ENCODE measurements around the gene APP. TPM values are rescaled to one million over a fixed set of nuclear protein-coding genes. Genes with fewer than 3 reads are reported as not detected.

The APP gene
- polyA plus RNA-seq, 2 donors: 28.6 to 81.7 TPM

- no peaks in the 10 kb centered on the region for H3K27me3 ChIP-seq (ENCODE audit: control insufficient read depth in 1 of 2, insufficient read depth in 2 of 2, low read length in 2 of 2)
- no peak overlapping the region for H3K4me3 ChIP-seq (ENCODE audit: low read depth in 1 of 2, low read length in 2 of 2)
- 38 to 51% methylated on average over 4 of the region's 4 CpGs for WGBS, 2 donors
- peak overlapping the region in 1 of 2 donors; percentile 7 for H3K27ac ChIP-seq (ENCODE audit: low read depth in 2 of 2, low read length in 1 of 2)
- no peaks in the 10 kb centered on the region for H3K4me1 ChIP-seq (ENCODE audit: control insufficient read depth in 2 of 2, insufficient read depth in 2 of 2, low read length in 1 of 2)
- no peaks in the 10 kb centered on the region for H3K36me3 ChIP-seq (ENCODE audit: control insufficient read depth in 2 of 2, insufficient read depth in 2 of 2, low read length in 1 of 2)
- H3K9me3 ChIP-seq (ENCODE audit: control insufficient read depth in 2 of 2, insufficient read depth in 1 of 2, low read depth in 1 of 2, low read length in 1 of 2): no peaks in the 10 kb centered on the region
Measured at GRCh38 chr21:26147535-26147934, 23.0 kb downstream of the APP start.

GRCh38 chr21:26146681-26147080 lies 23.9 kb downstream of the APP start:
- H3K4me3 ChIP-seq (ENCODE audit: low read depth in 1 of 2, low read length in 2 of 2): no peak overlapping the region
- H3K4me1 ChIP-seq (ENCODE audit: control insufficient read depth in 2 of 2, insufficient read depth in 2 of 2, low read length in 1 of 2): no peaks in the 10 kb centered on the region
- 94 to 97% methylated on average over 1 of the region's 1 CpG for WGBS, 2 donors
- no peak overlapping the region for H3K27ac ChIP-seq (ENCODE audit: low read depth in 2 of 2, low read length in 1 of 2)
- no peaks in the 10 kb centered on the region for H3K9me3 ChIP-seq (ENCODE audit: control insufficient read depth in 2 of 2, insufficient read depth in 1 of 2, low read depth in 1 of 2, low read length in 1 of 2)
- no peaks in the 10 kb centered on the region for H3K36me3 ChIP-seq (ENCODE audit: control insufficient read depth in 2 of 2, insufficient read depth in 2 of 2, low read length in 1 of 2)
- no peaks in the 10 kb centered on the region for H3K27me3 ChIP-seq (ENCODE audit: control insufficient read depth in 1 of 2, insufficient read depth in 2 of 2, low read length in 2 of 2)

- 86 to 90% methylated on average over 4 of the region's 4 CpGs for WGBS, 2 donors
- no peak overlapping the region for H3K4me3 ChIP-seq (ENCODE audit: low read depth in 1 of 2, low read length in 2 of 2)
- no peak overlapping the region for H3K27ac ChIP-seq (ENCODE audit: low read depth in 2 of 2, low read length in 1 of 2)
- peaks cover 0 to 2% of the 10 kb centered on the region in 2 donors for H3K4me1 ChIP-seq (ENCODE audit: control insufficient read depth in 2 of 2, insufficient read depth in 2 of 2, low read length in 1 of 2)
- no peaks in the 10 kb centered on the region for H3K27me3 ChIP-seq (ENCODE audit: control insufficient read depth in 1 of 2, insufficient read depth in 2 of 2, low read length in 2 of 2)
- no peaks in the 10 kb centered on the region for H3K36me3 ChIP-seq (ENCODE audit: control insufficient read depth in 2 of 2, insufficient read depth in 2 of 2, low read length in 1 of 2)
- no peaks in the 10 kb centered on the region for H3K9me3 ChIP-seq (ENCODE audit: control insufficient read depth in 2 of 2, insufficient read depth in 1 of 2, low read depth in 1 of 2, low read length in 1 of 2)
Measured at GRCh38 chr21:26144031-26144430, 26.5 kb downstream of the APP start.

GRCh38 chr21:26142363-26142762 lies 28.2 kb downstream of the APP start:
- 98% methylated on average over 5 of the region's 5 CpGs for WGBS, 2 donors
- H3K4me3 ChIP-seq (ENCODE audit: low read depth in 1 of 2, low read length in 2 of 2): no peak overlapping the region
- H3K9me3 ChIP-seq (ENCODE audit: control insufficient read depth in 2 of 2, insufficient read depth in 1 of 2, low read depth in 1 of 2, low read length in 1 of 2): no peaks in the 10 kb centered on the region
- no peaks in the 10 kb centered on the region for H3K36me3 ChIP-seq (ENCODE audit: control insufficient read depth in 2 of 2, insufficient read depth in 2 of 2, low read length in 1 of 2)
- H3K27ac ChIP-seq (ENCODE audit: low read depth in 2 of 2, low read length in 1 of 2): no peak overlapping the region
- H3K27me3 ChIP-seq (ENCODE audit: control insufficient read depth in 1 of 2, insufficient read depth in 2 of 2, low read length in 2 of 2): no peaks in the 10 kb centered on the region
- H3K4me1 ChIP-seq (ENCODE audit: control insufficient read depth in 2 of 2, insufficient read depth in 2 of 2, low read length in 1 of 2): peaks cover 0 to 2% of the 10 kb centered on the region in 2 donors

GRCh38 chr21:26140926-26141325 lies 29.6 kb downstream of the APP start:
- H3K9me3 ChIP-seq (ENCODE audit: control insufficient read depth in 2 of 2, insufficient read depth in 1 of 2, low read depth in 1 of 2, low read length in 1 of 2): no peaks in the 10 kb centered on the region
- peaks cover 2 to 4% of the 10 kb centered on the region in 2 donors for H3K4me1 ChIP-seq (ENCODE audit: control insufficient read depth in 2 of 2, insufficient read depth in 2 of 2, low read length in 1 of 2)
- H3K27ac ChIP-seq (ENCODE audit: low read depth in 2 of 2, low read length in 1 of 2): no peak overlapping the region
- H3K27me3 ChIP-seq (ENCODE audit: control insufficient read depth in 1 of 2, insufficient read depth in 2 of 2, low read length in 2 of 2): no peaks in the 10 kb centered on the region
- WGBS, 2 donors: 70 to 71% methylated on average over 3 of the region's 3 CpGs
- no peaks in the 10 kb centered on the region for H3K36me3 ChIP-seq (ENCODE audit: control insufficient read depth in 2 of 2, insufficient read depth in 2 of 2, low read length in 1 of 2)
- no peak overlapping the region for H3K4me3 ChIP-seq (ENCODE audit: low read depth in 1 of 2, low read length in 2 of 2)

- 53 to 60% methylated on average over 6 of the region's 6 CpGs for WGBS, 2 donors
- H3K36me3 ChIP-seq (ENCODE audit: control insufficient read depth in 2 of 2, insufficient read depth in 2 of 2, low read length in 1 of 2): no peaks in the 10 kb centered on the region
- H3K9me3 ChIP-seq (ENCODE audit: control insufficient read depth in 2 of 2, insufficient read depth in 1 of 2, low read depth in 1 of 2, low read length in 1 of 2): no peaks in the 10 kb centered on the region
- peaks cover 2 to 4% of the 10 kb centered on the region in 2 donors for H3K4me1 ChIP-seq (ENCODE audit: control insufficient read depth in 2 of 2, insufficient read depth in 2 of 2, low read length in 1 of 2)
- no peak overlapping the region for H3K4me3 ChIP-seq (ENCODE audit: low read depth in 1 of 2, low read length in 2 of 2)
- no peaks in the 10 kb centered on the region for H3K27me3 ChIP-seq (ENCODE audit: control insufficient read depth in 1 of 2, insufficient read depth in 2 of 2, low read length in 2 of 2)
- H3K27ac ChIP-seq (ENCODE audit: low read depth in 2 of 2, low read length in 1 of 2): no peak overlapping the region
Measured at GRCh38 chr21:26140164-26140579, 30.4 kb downstream of the APP start.

- Histone ChIP-seq H3K27ac (ENCODE audit: low read depth in 2 of 2, low read length in 1 of 2) (no peak overlapping the region), H3K27me3 (ENCODE audit: control insufficient read depth in 1 of 2, insufficient read depth in 2 of 2, low read length in 2 of 2) (no peaks in the 10 kb centered on the region), H3K4me1 (ENCODE audit: control insufficient read depth in 2 of 2, insufficient read depth in 2 of 2, low read length in 1 of 2) (peaks cover 2 to 4% of the 10 kb centered on the region in 2 donors), H3K4me3 (ENCODE audit: low read depth in 1 of 2, low read length in 2 of 2) (no peak overlapping the region), H3K9me3 (ENCODE audit: control insufficient read depth in 2 of 2, insufficient read depth in 1 of 2, low read depth in 1 of 2, low read length in 1 of 2) (no peaks in the 10 kb centered on the region), H3K36me3 (ENCODE audit: control insufficient read depth in 2 of 2, insufficient read depth in 2 of 2, low read length in 1 of 2) (no peaks in the 10 kb centered on the region)
- 87 to 91% methylated on average over 6 of the region's 6 CpGs for WGBS, 2 donors
Measured at GRCh38 chr21:26138615-26139257, 31.8 kb downstream of the APP start.

- Histone ChIP-seq H3K36me3 (ENCODE audit: control insufficient read depth in 2 of 2, insufficient read depth in 2 of 2, low read length in 1 of 2) (no peaks in the 10 kb centered on the region), H3K27me3 (ENCODE audit: control insufficient read depth in 1 of 2, insufficient read depth in 2 of 2, low read length in 2 of 2) (no peaks in the 10 kb centered on the region), H3K9me3 (ENCODE audit: control insufficient read depth in 2 of 2, insufficient read depth in 1 of 2, low read depth in 1 of 2, low read length in 1 of 2) (no peaks in the 10 kb centered on the region), H3K27ac (ENCODE audit: low read depth in 2 of 2, low read length in 1 of 2) (no peak overlapping the region), H3K4me3 (ENCODE audit: low read depth in 1 of 2, low read length in 2 of 2) (no peak overlapping the region), H3K4me1 (ENCODE audit: control insufficient read depth in 2 of 2, insufficient read depth in 2 of 2, low read length in 1 of 2) (peaks cover 2 to 4% of the 10 kb centered on the region in 2 donors)
- WGBS, 2 donors: 82 to 86% methylated on average over 4 of the region's 4 CpGs
Measured at GRCh38 chr21:26137379-26138060, 33.0 kb downstream of the APP start.

GRCh38 chr21:26136671-26137070 lies 33.9 kb downstream of the APP start:
- Histone ChIP-seq H3K9me3 (ENCODE audit: control insufficient read depth in 2 of 2, insufficient read depth in 1 of 2, low read depth in 1 of 2, low read length in 1 of 2) (no peaks in the 10 kb centered on the region), H3K27me3 (ENCODE audit: control insufficient read depth in 1 of 2, insufficient read depth in 2 of 2, low read length in 2 of 2) (no peaks in the 10 kb centered on the region), H3K36me3 (ENCODE audit: control insufficient read depth in 2 of 2, insufficient read depth in 2 of 2, low read length in 1 of 2) (no peaks in the 10 kb centered on the region), H3K4me3 (ENCODE audit: low read depth in 1 of 2, low read length in 2 of 2) (no peak overlapping the region), H3K27ac (ENCODE audit: low read depth in 2 of 2, low read length in 1 of 2) (no peak overlapping the region), H3K4me1 (ENCODE audit: control insufficient read depth in 2 of 2, insufficient read depth in 2 of 2, low read length in 1 of 2) (peaks cover 2 to 4% of the 10 kb centered on the region in 2 donors)
- WGBS, 2 donors: 59 to 60% methylated on average over 6 of the region's 6 CpGs

GRCh38 chr21:26135520-26135919 lies 35.0 kb downstream of the APP start:
- 90 to 91% methylated on average over 7 of the region's 7 CpGs for WGBS, 2 donors

More at GRCh38 chr21:26135520-26135919, 35.0 kb downstream of the APP start:
- Histone ChIP-seq H3K27me3 (ENCODE audit: control insufficient read depth in 1 of 2, insufficient read depth in 2 of 2, low read length in 2 of 2) (no peaks in the 10 kb centered on the region), H3K4me3 (ENCODE audit: low read depth in 1 of 2, low read length in 2 of 2) (no peak overlapping the region), H3K36me3 (ENCODE audit: control insufficient read depth in 2 of 2, insufficient read depth in 2 of 2, low read length in 1 of 2) (no peaks in the 10 kb centered on the region), H3K27ac (ENCODE audit: low read depth in 2 of 2, low read length in 1 of 2) (no peak overlapping the region), H3K4me1 (ENCODE audit: control insufficient read depth in 2 of 2, insufficient read depth in 2 of 2, low read length in 1 of 2) (peaks cover 2 to 4% of the 10 kb centered on the region in 2 donors), H3K9me3 (ENCODE audit: control insufficient read depth in 2 of 2, insufficient read depth in 1 of 2, low read depth in 1 of 2, low read length in 1 of 2) (no peaks in the 10 kb centered on the region)

Measured in esophagus (tissue), 2 donors.